T-cell (primary cell): ENCODE results near the gene KCTD6. TPM values are rescaled to one million over a fixed set of nuclear protein-coding genes. Genes with fewer than 3 reads are reported as not detected.

Experiments
- ATAC-seq, 4 experiments: fragments of 200-7000 bp in 3 of 4; fragments of 150-1000 bp in 1 of 4; cut with Tn5 transposase; replicated peaks in 1 of 4; 1 replicate in 3 of 4; 2 replicates in 1 of 4; pipeline ENCODE4 v1.10.0; 2021; ENCODE audit warnings: moderate library complexity in 3 of 4, mild to moderate bottlenecking in 2 of 4, moderate number of reproducible peaks in 1 of 4
- CTCF ChIA-PET, 2 donors: fragments of 300-600 bp; sonication (Branson Sonifier 250); formaldehyde crosslinking; loops; one replicate each; lab custom pipeline; 2022; ENCODE audit warnings: antibody characterized with exemption in 2 of 2; lab: Charles Lee
- POLR2A ChIA-PET, 2 donors: fragments of 300-600 bp; sonication (Branson Sonifier 250); formaldehyde crosslinking; loops; one replicate each; lab custom pipeline; 2022; ENCODE audit warnings: antibody characterized with exemption in 2 of 2; lab: Charles Lee
- DNase-seq, 35 experiments: peaks; one replicate each; pipeline versions ENCODE4 v3.0.0 to v3.0.0-alpha.2; 2013 to 2023
- H3K27ac ChIP-seq: one replicate; pipeline ENCODE4 v1.5.1; 2013; ENCODE audit warnings: low read length
- H3K27me3 ChIP-seq, 2 experiments: replicated peaks in 1 of 2; 1 replicate in 1 of 2; 2 replicates in 1 of 2; pipeline versions ENCODE4 v1.6.1 to v1.7.0; 2013; ENCODE audit warnings: low read length in 1 of 2, mixed read lengths in 1 of 2; ENCODE audit not compliant: control insufficient read depth in 2 of 2, insufficient read depth in 2 of 2; ENCODE audit errors: extremely low read depth in 1 of 2
- H3K36me3 ChIP-seq, 2 donors: 1 replicate in 1 of 2; 2 replicates in 1 of 2; pipeline versions ENCODE4 v1.6.1 to v1.7.0; 2013; ENCODE audit warnings: low read length in 1 of 2; ENCODE audit not compliant: control insufficient read depth in 2 of 2, insufficient read depth in 1 of 2; ENCODE audit errors: extremely low read depth in 1 of 2
- H3K4me1 ChIP-seq, 2 experiments: 1 replicate in 1 of 2; 2 replicates in 1 of 2; pipeline versions ENCODE4 v1.6.1 to v1.7.0; 2013; ENCODE audit warnings: low read length in 2 of 2, mixed read lengths in 1 of 2; ENCODE audit not compliant: insufficient read depth in 2 of 2, control insufficient read depth in 1 of 2; ENCODE audit errors: extremely low read depth in 1 of 2
- H3K4me3 ChIP-seq, 2 donors: 1 replicate in 1 of 2; 2 replicates in 1 of 2; pipeline versions ENCODE4 v1.5.1 to v1.7.0; 2013; ENCODE audit warnings: mild to moderate bottlenecking in 2 of 2, low read length in 1 of 2, moderate library complexity in 1 of 2; ENCODE audit not compliant: control insufficient read depth in 1 of 2; ENCODE audit errors: extremely low read depth in 1 of 2
- H3K9me3 ChIP-seq: 2 replicates; pipeline ENCODE4 v1.7.0; 2013
- H3K27ac Mint-ChIP-seq, 2 donors: one replicate each; pipeline ENCODE4 v1.8.0; 2020 to 2021; ENCODE audit warnings: mild to moderate bottlenecking in 2 of 2, mixed read lengths in 2 of 2
- H3K27me3 Mint-ChIP-seq, 2 donors: one replicate each; pipeline ENCODE4 v1.8.0; 2021 to 2022; ENCODE audit warnings: mixed read lengths in 2 of 2
- H3K36me3 Mint-ChIP-seq: one replicate; pipeline ENCODE4 v1.8.0; 2021; ENCODE audit warnings: mixed read lengths
- H3K4me1 Mint-ChIP-seq, 3 donors: one replicate each; pipeline ENCODE4 v1.8.0; 2020 to 2022; ENCODE audit warnings: mixed read lengths in 3 of 3, mild to moderate bottlenecking in 1 of 3
- H3K4me3 Mint-ChIP-seq, 3 donors: one replicate each; pipeline ENCODE4 v1.8.0; 2020 to 2022; ENCODE audit warnings: mild to moderate bottlenecking in 3 of 3, mixed read lengths in 3 of 3, moderate library complexity in 3 of 3
- H3K9me3 Mint-ChIP-seq, 3 donors: one replicate each; pipeline ENCODE4 v1.8.0; 2020 to 2022; ENCODE audit warnings: mixed read lengths in 3 of 3
- WGBS: methylation state at CpG from one replicate; pipeline ENCODE4 v1.1.5; 2013; ENCODE audit warnings: missing lambda C conversion rate; ENCODE audit not compliant: insufficient coverage; 5-methylcytosine and 5-hydroxymethylcytosine counted together
- total RNA-seq, 35 experiments: library from RNA in 6 of 35; stranded (reverse) in 6 of 35; fragments of 120-200 nt in 1 of 35; gene quantifications; one replicate each; pipeline versions ENCODE4 v1.2.1 to v1.2.4 and lab custom pipeline; 2013 to 2026

The KCTD6 gene
- total RNA-seq (1 to 10 TPM; 6.6 to 9.4 (median 7.8) TPM), total RNA-seq (lab: John Stamatoyannopoulos, UW) (4.6 to 17.6 (median 10.9) reads per million in 29 experiments)
- total RNA-seq (2013): 10.2 TPM

- DNase-seq: peak; percentile 62 to 93 (median 79)
- Mint-ChIP-seq H3K27me3 (no peaks in the 10 kb centered on the region), H3K4me3 (peak within 1 kb of the TSS; percentile 88 to 92 (median 91)), H3K36me3 (no peaks in the 10 kb centered on the region), H3K9me3 (no peaks in the 10 kb centered on the region), H3K4me1 (peaks cover 53 to 61% (median 61%) of the 10 kb centered on the region in 3 donors), H3K27ac (peak within 1 kb of the TSS; percentile 90 to 91)
- Histone ChIP-seq H3K27me3 (peaks cover 0 to 3% of the 10 kb centered on the region in 2 experiments), H3K27ac (peak within 1 kb of the TSS; percentile 59), H3K9me3 (no peaks in the 10 kb centered on the region), H3K4me1 (peaks cover 17 to 21% of the 10 kb centered on the region in 2 experiments), H3K36me3 (no peaks in the 10 kb centered on the region), H3K4me3 (peak within 1 kb of the TSS; percentile 81 to 83)
- CTCF ChIA-PET: interaction anchor here (0.5 to 5.1 kb wide), 18 partner anchors 8 to 185 kb away, joined by 3 to 53 read pairs (median 4); partner anchors contain the start of genes PDHB (in 2 of the 2), HTD2 (in 1 of the 2), PXK (in 1 of the 2) and RPP14 (in 1 of the 2)
- under 1% methylated on average over 87 of the region's 104 CpGs for WGBS
- POLR2A ChIA-PET: interaction anchor here in 1 of 2 donors (0.5 kb wide), 1 partner anchor 14 kb away, joined by 7 read pairs; no protein-coding TSS in a partner anchor
- ATAC-seq: peak; percentile 86 to 90 (median 90)
Measured at GRCh38 chr3:58491506-58492402, at the start of gene KCTD6. Gene KCTD6 (plus strand): TSS chr3:58492096. CDS start chr3:58498756, 6,660 bp downstream.

GRCh38 chr3:58452176-58452575 lies 39.7 kb upstream of the KCTD6 start:
- WGBS: no CpG with 5 or more reads among the region's 1 CpG
- H3K4me3 Mint-ChIP-seq: no peak overlapping the region
- no peak overlapping the region for H3K27ac Mint-ChIP-seq
- H3K27me3 Mint-ChIP-seq: no peaks in the 10 kb centered on the region
- no peaks in the 10 kb centered on the region for H3K9me3 ChIP-seq
- peaks cover 4 to 26% (median 20%) of the 10 kb centered on the region in 3 donors for H3K9me3 Mint-ChIP-seq
- no peak overlapping the region for H3K27ac ChIP-seq
- ATAC-seq (no peak), DNase-seq (no peak)
- no peaks in the 10 kb centered on the region for H3K4me1 ChIP-seq
- peaks cover 0 to 2% (median 2%) of the 10 kb centered on the region in 3 donors for H3K4me1 Mint-ChIP-seq
- no peak overlapping the region for H3K4me3 ChIP-seq
- no peaks in the 10 kb centered on the region for H3K36me3 ChIP-seq
- CTCF ChIA-PET: interaction anchor here (0.6 to 0.7 kb wide), 2 partner anchors 27 to 523 kb away, joined by 3 read pairs; no protein-coding TSS in a partner anchor
- peaks cover 0 to 4% of the 10 kb centered on the region in 2 experiments for H3K27me3 ChIP-seq
- POLR2A ChIA-PET: no interaction called here
- peaks cover 13% of the 10 kb centered on the region for H3K36me3 Mint-ChIP-seq

GRCh38 chr3:58459160-58459559 lies 32.7 kb upstream of the KCTD6 start:
- Histone ChIP-seq H3K27ac (no peak overlapping the region), H3K27me3 (peaks cover 0 to 2% of the 10 kb centered on the region in 2 experiments), H3K36me3 (no peaks in the 10 kb centered on the region), H3K4me3 (no peak overlapping the region), H3K9me3 (no peaks in the 10 kb centered on the region), H3K4me1 (peaks cover 0 to 6% of the 10 kb centered on the region in 2 experiments)
- 90% methylated on average over 2 of the region's 4 CpGs for WGBS
- no peak overlapping the region for H3K27ac Mint-ChIP-seq
- peaks cover 4 to 9% (median 9%) of the 10 kb centered on the region in 3 donors for H3K4me1 Mint-ChIP-seq
- peaks cover 10% of the 10 kb centered on the region for H3K36me3 Mint-ChIP-seq
- DNase-seq (no peak), ATAC-seq (no peak)
- no peak overlapping the region for H3K4me3 Mint-ChIP-seq
- peaks cover 0 to 17% (median 12%) of the 10 kb centered on the region in 3 donors for H3K9me3 Mint-ChIP-seq
- H3K27me3 Mint-ChIP-seq: no peaks in the 10 kb centered on the region
- CTCF ChIA-PET: no interaction called here
- POLR2A ChIA-PET: interaction anchor here in 1 of 2 donors (0.6 kb wide), 1 partner anchor 36 kb away, joined by 3 read pairs; no protein-coding TSS in a partner anchor

- Mint-ChIP-seq H3K9me3 (no peaks in the 10 kb centered on the region), H3K36me3 (no peaks in the 10 kb centered on the region), H3K4me3 (no peak overlapping the region), H3K4me1 (peaks cover 4 to 9% (median 9%) of the 10 kb centered on the region in 3 donors), H3K27ac (no peak overlapping the region), H3K27me3 (no peaks in the 10 kb centered on the region)
- H3K36me3 ChIP-seq: no peaks in the 10 kb centered on the region
- H3K4me1 ChIP-seq: peaks cover 0 to 6% of the 10 kb centered on the region in 2 experiments
- H3K27ac ChIP-seq: no peak overlapping the region
- 87% methylated on average over 4 of the region's 4 CpGs for WGBS
- H3K27me3 ChIP-seq: no peaks in the 10 kb centered on the region
- POLR2A ChIA-PET: no interaction called here
- no peak overlapping the region for H3K4me3 ChIP-seq
- no peak for DNase-seq
- no peak for ATAC-seq
- no peaks in the 10 kb centered on the region for H3K9me3 ChIP-seq
- CTCF ChIA-PET: no interaction called here
Measured at GRCh38 chr3:58462829-58463180, 29.1 kb upstream of the KCTD6 start.

GRCh38 chr3:58463181-58463941 lies 28.5 kb upstream of the KCTD6 start:
- ChIA-PET CTCF (interaction anchor here (0.5 to 1.3 kb wide), 3 partner anchors 9 to 70 kb away, joined by 3 to 4 read pairs (median 3); no protein-coding TSS in a partner anchor), POLR2A (no interaction called here)
- no peaks in the 10 kb centered on the region for H3K27me3 ChIP-seq
- ATAC-seq: peak; percentile 91 to 99 (median 95)
- H3K36me3 ChIP-seq: no peaks in the 10 kb centered on the region
- Mint-ChIP-seq H3K27me3 (no peaks in the 10 kb centered on the region), H3K36me3 (no peaks in the 10 kb centered on the region), H3K27ac (peak overlapping the region in 1 of 2 donors; percentile 23), H3K4me1 (peaks cover 4 to 9% (median 9%) of the 10 kb centered on the region in 3 donors), H3K9me3 (no peaks in the 10 kb centered on the region), H3K4me3 (peak overlapping the region in 1 of 3 donors; percentile 33)
- H3K9me3 ChIP-seq: no peaks in the 10 kb centered on the region
- 30% methylated on average over 6 of the region's 18 CpGs for WGBS
- peak; percentile 21 to 73 (median 51) for DNase-seq
- H3K4me1 ChIP-seq: peaks cover 0 to 6% of the 10 kb centered on the region in 2 experiments
- no peak overlapping the region for H3K4me3 ChIP-seq
- H3K27ac ChIP-seq: no peak overlapping the region

GRCh38 chr3:58463942-58464271 lies 28.0 kb upstream of the KCTD6 start:
- POLR2A ChIA-PET: no interaction called here
- H3K27ac Mint-ChIP-seq: peak overlapping the region in 1 of 2 donors; percentile 23

More at GRCh38 chr3:58463942-58464271, 28.0 kb upstream of the KCTD6 start:
- H3K4me1 ChIP-seq: peaks cover 0 to 6% of the 10 kb centered on the region in 2 experiments
- CTCF ChIA-PET: interaction anchor here (0.5 to 1.3 kb wide), 3 partner anchors 8 to 70 kb away, joined by 3 to 4 read pairs (median 3); no protein-coding TSS in a partner anchor
- H3K4me3 Mint-ChIP-seq: peak overlapping the region in 1 of 3 donors; percentile 33
- H3K36me3 Mint-ChIP-seq: no peaks in the 10 kb centered on the region
- no peaks in the 10 kb centered on the region for H3K27me3 ChIP-seq
- no peak overlapping the region for H3K4me3 ChIP-seq
- H3K4me1 Mint-ChIP-seq: peaks cover 4 to 9% (median 9%) of the 10 kb centered on the region in 3 donors
- 0% methylated on average over 1 of the region's 5 CpGs for WGBS
- no peaks in the 10 kb centered on the region for H3K36me3 ChIP-seq
- ATAC-seq (no peak), DNase-seq (no peak)
- no peaks in the 10 kb centered on the region for H3K9me3 Mint-ChIP-seq
- no peaks in the 10 kb centered on the region for H3K27me3 Mint-ChIP-seq
- H3K9me3 ChIP-seq: no peaks in the 10 kb centered on the region
- H3K27ac ChIP-seq: no peak overlapping the region
